HEK293 (cell line): ENCODE data around the gene GLTP.

Experiments
- CTCF ChIA-PET: fragments of 350-600 bp; formaldehyde crosslinking; extraction: SDS; loops from one replicate; lab custom pipeline; 2021; ENCODE audit warnings: antibody characterized with exemption; lab: Yijun Ruan, JAX
- POLR2A ChIA-PET: fragments of 300-600 bp; formaldehyde crosslinking; extraction: SDS; loops from one replicate; lab custom pipeline; 2020; ENCODE audit warnings: antibody characterized with exemption, inconsistent platforms; lab: Yijun Ruan, JAX
- H3K27ac ChIP-seq: fragments of 200-500 bp; sonication (Bioruptor generic); 2 replicates; pipeline ENCODE4 v1.5.1; 2014; ENCODE audit warnings: low read depth, low read length, control low read depth, inconsistent platforms; ENCODE audit errors: extremely low read depth
- H3K36me3 ChIP-seq, 2 experiments: fragments of 200-500 bp in 1 of 2; sonication (Bioruptor generic) in 1 of 2; 1 replicate in 1 of 2; 2 replicates in 1 of 2; pipeline ENCODE4 v1.5.1; 2014 to 2017; ENCODE audit warnings: inconsistent platforms in 2 of 2, low read length in 2 of 2; ENCODE audit not compliant: control insufficient read depth in 2 of 2, insufficient read depth in 1 of 2
- H3K4me1 ChIP-seq: fragments of 200-500 bp; sonication (Bioruptor generic); 2 replicates; pipeline ENCODE4 v1.5.1; 2014; ENCODE audit warnings: mild to moderate bottlenecking, low read length, inconsistent platforms; ENCODE audit not compliant: control insufficient read depth, insufficient read depth
- H3K4me3 ChIP-seq: 2 replicates; pipeline ENCODE4 v1.5.1; 2011; ENCODE audit warnings: low read depth, mild to moderate bottlenecking, control low read depth, low read length, moderate library complexity
- H3K9me3 ChIP-seq: fragments of 200-500 bp; sonication (Bioruptor generic); 2 replicates; pipeline ENCODE4 v1.5.1; 2014; ENCODE audit warnings: low read depth, low read length, inconsistent platforms; ENCODE audit not compliant: control insufficient read depth, insufficient read depth
- GLIS2 ChIP-seq: fragments of 450-650 bp; formaldehyde crosslinking; IDR thresholded peaks from 2 replicates; pipeline ENCODE4 v1.5.1; 2016; ENCODE audit warnings: missing biosample characterization, missing genetic modification characterization
- KLF1 ChIP-seq: fragments of 450-650 bp; formaldehyde crosslinking; IDR thresholded peaks from 2 replicates; pipeline ENCODE4 v1.5.1; 2016; ENCODE audit warnings: missing biosample characterization, missing genetic modification characterization
- ZBTB48 ChIP-seq: fragments of 450-650 bp; formaldehyde crosslinking; IDR thresholded peaks from 2 replicates; pipeline ENCODE4 v1.5.1; 2016; ENCODE audit warnings: missing biosample characterization, missing genetic modification characterization
- ZFP37 ChIP-seq: fragments of 450-650 bp; formaldehyde crosslinking; IDR thresholded peaks from 2 replicates; pipeline ENCODE4 v1.5.1; 2016; ENCODE audit warnings: missing biosample characterization, missing genetic modification characterization
- ZNF18 ChIP-seq: fragments of 450-650 bp; formaldehyde crosslinking; IDR thresholded peaks from 2 replicates; pipeline ENCODE4 v1.5.1; 2016; ENCODE audit warnings: missing biosample characterization, missing genetic modification characterization
- ZNF24 ChIP-seq: fragments of 450-650 bp; formaldehyde crosslinking; IDR thresholded peaks from 2 replicates; pipeline ENCODE4 v1.5.1; 2016; ENCODE audit warnings: missing biosample characterization, missing genetic modification characterization
- ZNF248 ChIP-seq: fragments of 450-650 bp; formaldehyde crosslinking; IDR thresholded peaks from 2 replicates; pipeline ENCODE4 v1.5.1; 2017; ENCODE audit warnings: missing biosample characterization, missing genetic modification characterization
- ZNF26 ChIP-seq: fragments of 450-650 bp; formaldehyde crosslinking; IDR thresholded peaks from 2 replicates; pipeline ENCODE4 v1.5.1; 2016; ENCODE audit warnings: missing biosample characterization, missing genetic modification characterization
- ZNF354C ChIP-seq: fragments of 450-650 bp; formaldehyde crosslinking; IDR thresholded peaks from 2 replicates; pipeline ENCODE4 v1.5.1; 2016; ENCODE audit warnings: missing biosample characterization, missing genetic modification characterization, low read depth, borderline replicate concordance
- ZNF416 ChIP-seq: fragments of 450-650 bp; formaldehyde crosslinking; IDR thresholded peaks from 2 replicates; pipeline ENCODE4 v1.5.1; 2016; ENCODE audit warnings: missing biosample characterization, missing genetic modification characterization
- ZNF510 ChIP-seq: fragments of 450-650 bp; formaldehyde crosslinking; IDR thresholded peaks from 2 replicates; pipeline ENCODE4 v1.5.1; 2018; ENCODE audit warnings: mild to moderate bottlenecking, missing genetic modification characterization, missing biosample characterization; ENCODE audit not compliant: insufficient replicate concordance
- ZNF585B ChIP-seq: fragments of 450-650 bp; formaldehyde crosslinking; IDR thresholded peaks from 2 replicates; pipeline ENCODE4 v1.5.1; 2016; ENCODE audit warnings: missing biosample characterization, missing genetic modification characterization
- ZNF600 ChIP-seq: fragments of 450-650 bp; formaldehyde crosslinking; IDR thresholded peaks from 2 replicates; pipeline ENCODE4 v1.5.1; 2016; ENCODE audit warnings: missing biosample characterization, missing genetic modification characterization
- ZNF830 ChIP-seq: fragments of 450-650 bp; IDR thresholded peaks from 2 replicates; pipeline ENCODE4 v1.5.0; 2018; ENCODE audit warnings: missing biosample characterization, missing genetic modification characterization, low read depth, mild to moderate bottlenecking, moderate library complexity
- ZNF837 ChIP-seq: fragments of 450-650 bp; formaldehyde crosslinking; IDR thresholded peaks from 2 replicates; pipeline ENCODE4 v1.5.1; 2016; ENCODE audit warnings: missing biosample characterization, missing genetic modification characterization
- ZSCAN23 ChIP-seq: fragments of 450-650 bp; formaldehyde crosslinking; IDR thresholded peaks from 2 replicates; pipeline ENCODE4 v1.5.1; 2016; ENCODE audit warnings: missing biosample characterization, missing genetic modification characterization
- ZSCAN30 ChIP-seq: fragments of 450-650 bp; IDR thresholded peaks from 2 replicates; pipeline ENCODE4 v1.5.1; 2018; ENCODE audit warnings: missing biosample characterization, mild to moderate bottlenecking, missing genetic modification characterization, moderate library complexity
- ZSCAN4 ChIP-seq: fragments of 450-650 bp; formaldehyde crosslinking; IDR thresholded peaks from 2 replicates; pipeline ENCODE4 v1.5.1; 2017; ENCODE audit warnings: missing biosample characterization, missing genetic modification characterization
- TF ChIP-seq, protein P1 (sequence below): sonication (generic); formaldehyde crosslinking; IDR thresholded peaks from 2 replicates; pipeline ENCODE4 v1.8.1; 2022; ENCODE audit warnings: mild to moderate bottlenecking, moderate library complexity, missing genetic modification reagents

Gene GLTP

DNA sequence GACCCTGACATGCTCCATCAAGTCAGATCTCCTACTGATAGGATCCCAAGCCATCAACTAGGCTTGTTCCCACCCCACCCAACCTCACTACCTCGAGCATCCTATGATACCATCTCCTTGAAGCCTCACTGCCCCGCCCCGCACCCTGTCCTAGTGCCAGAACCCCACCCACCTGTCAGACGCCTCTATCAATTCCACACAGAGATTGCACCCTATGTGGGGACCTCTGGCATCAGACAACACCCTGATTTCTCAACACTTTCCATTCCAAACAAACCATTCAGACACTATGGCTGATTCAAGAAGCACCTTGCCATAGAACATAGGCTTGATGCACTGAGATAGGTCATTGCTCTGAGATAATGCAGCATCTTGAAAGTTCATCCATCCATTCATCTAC is 3.1 kb upstream of the GLTP start:
- no peak overlapping the region for H3K27ac ChIP-seq
- no peak for TF ChIP-seq ZFP37 (tag by site-specific recombination)
- TF ChIP-seq GLIS2 (tag by site-specific recombination): no peak
- TF ChIP-seq ZSCAN4 (tag by site-specific recombination): no peak
- TF ChIP-seq ZNF24 (tag by site-specific recombination): no peak
- peak; percentile 85 for TF ChIP-seq KLF1 (tag by site-specific recombination)
- TF ChIP-seq ZSCAN30 (tag by site-specific recombination): no peak
- TF ChIP-seq ZNF510: no peak
- no peak for TF ChIP-seq ZNF585B (tag by site-specific recombination)
- TF ChIP-seq, all 188 proteins: peak for 1
- POLR2A ChIA-PET: no interaction called here
- Histone ChIP-seq H3K4me1 (no peaks in the 10 kb centered on the region; the same call in 1 of the 2 replicates), H3K4me3 (no peak overlapping the region), H3K36me3 (no peaks in the 10 kb centered on the region), H3K9me3 (no peaks in the 10 kb centered on the region)
- CTCF ChIA-PET: interaction anchor here (0.6 to 3.7 kb wide), 3 partner anchors 30 to 79 kb away, joined by 3 to 24 read pairs (median 4); no protein-coding TSS in a partner anchor

DNA sequence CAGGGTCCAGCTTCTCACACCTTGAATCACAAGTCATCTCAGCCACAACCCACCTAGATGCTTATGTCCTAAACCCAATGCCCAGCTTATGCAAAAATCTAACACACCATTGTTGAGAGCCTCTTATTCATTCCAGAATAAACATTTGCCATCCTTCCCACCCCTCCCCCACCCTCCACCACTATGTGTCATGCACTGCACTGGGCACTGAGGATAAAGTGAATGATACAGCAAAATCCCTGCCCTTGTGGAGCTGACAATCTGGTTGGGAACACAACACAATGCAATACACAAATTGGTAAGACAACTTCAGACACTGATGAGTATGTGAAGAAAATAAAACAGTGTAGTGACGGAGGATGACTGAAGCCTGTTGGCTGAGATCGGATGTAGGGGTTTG is 1.4 kb upstream of the GLTP start:
- H3K36me3 ChIP-seq: no peaks in the 10 kb centered on the region
- ChIA-PET POLR2A (no interaction called here), CTCF (interaction anchor here (0.6 to 3.7 kb wide), 7 partner anchors 9 to 278 kb away, joined by 3 to 24 read pairs (median 5); no protein-coding TSS in a partner anchor)
- H3K4me1 ChIP-seq: no peaks in the 10 kb centered on the region; the same call in 1 of the 2 replicates
- no peaks in the 10 kb centered on the region for H3K9me3 ChIP-seq
- no peak overlapping the region for H3K4me3 ChIP-seq
- no peak overlapping the region for H3K27ac ChIP-seq
- TF ChIP-seq ZNF26 (no peak), ZNF830 (tag by site-specific recombination) (no peak), ZNF354C (no peak), ZNF18 (tag by site-specific recombination) (no peak), ZNF248 (tag by site-specific recombination) (no peak), ZSCAN23 (tag by site-specific recombination) (no peak), ZNF600 (tag by site-specific recombination) (no peak), ZNF837 (tag by site-specific recombination) (no peak), ZBTB48 (no peak), ZNF416 (tag by site-specific recombination) (no peak)
- TF ChIP-seq, protein P1, sequence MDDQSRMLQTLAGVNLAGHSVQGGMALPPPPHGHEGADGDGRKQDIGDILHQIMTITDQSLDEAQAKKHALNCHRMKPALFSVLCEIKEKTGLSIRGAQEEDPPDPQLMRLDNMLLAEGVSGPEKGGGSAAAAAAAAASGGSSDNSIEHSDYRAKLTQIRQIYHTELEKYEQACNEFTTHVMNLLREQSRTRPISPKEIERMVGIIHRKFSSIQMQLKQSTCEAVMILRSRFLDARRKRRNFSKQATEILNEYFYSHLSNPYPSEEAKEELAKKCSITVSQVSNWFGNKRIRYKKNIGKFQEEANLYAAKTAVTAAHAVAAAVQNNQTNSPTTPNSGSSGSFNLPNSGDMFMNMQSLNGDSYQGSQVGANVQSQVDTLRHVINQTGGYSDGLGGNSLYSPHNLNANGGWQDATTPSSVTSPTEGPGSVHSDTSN (CRISPR knock-in tag): no peak
